Hepatic stellate cell (primary cell): Measurements from ENCODE around the gene HOXD1.

Experiments used
- DNase-seq: peaks from one replicate; pipeline ENCODE4 v3.0.0; 2011; ENCODE audit warnings: low spot score

HOXD1 gene

DNA sequence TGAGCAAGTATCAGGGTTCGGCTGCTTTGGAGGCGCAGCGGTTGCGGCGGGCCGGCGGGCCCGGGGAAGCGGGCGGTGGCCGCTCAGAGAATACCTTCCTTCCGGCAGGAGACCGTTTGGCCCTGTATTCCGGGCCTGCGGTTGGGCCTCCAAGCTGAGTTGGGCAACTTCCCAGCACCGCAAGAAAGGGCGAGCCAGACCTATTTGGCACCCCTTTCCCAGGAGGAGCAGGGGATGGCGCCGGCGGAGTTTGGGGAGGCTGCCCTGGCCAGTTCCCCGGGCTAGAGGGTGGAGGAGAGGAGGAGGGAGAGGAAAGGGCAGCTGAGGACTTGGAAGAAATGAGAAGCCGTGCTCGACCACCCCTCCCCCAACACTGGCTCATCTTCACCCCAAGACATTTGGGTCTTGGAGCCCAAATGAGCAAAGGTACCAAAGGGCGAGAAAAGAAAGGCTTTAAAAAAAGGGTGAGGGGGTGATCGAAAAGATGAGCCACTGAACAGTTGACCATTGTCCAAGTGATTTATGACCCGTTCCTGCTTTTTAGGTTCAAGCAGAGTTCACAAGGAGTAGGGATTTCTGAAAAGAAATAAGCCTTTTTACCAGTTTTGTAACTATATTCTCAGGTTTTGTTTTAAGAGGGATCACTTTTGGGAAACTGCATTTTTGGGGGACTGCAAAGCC, 23.0 kb upstream of the HOXD1 start:
- DNase-seq: no peak

GRCh38 chr2:176166272-176166671, 22.2 kb upstream of the HOXD1 start:
- DNase-seq: no peak

GRCh38 chr2:176167398-176167797, 21.1 kb upstream of the HOXD1 start:
- DNase-seq: no peak

DNA sequence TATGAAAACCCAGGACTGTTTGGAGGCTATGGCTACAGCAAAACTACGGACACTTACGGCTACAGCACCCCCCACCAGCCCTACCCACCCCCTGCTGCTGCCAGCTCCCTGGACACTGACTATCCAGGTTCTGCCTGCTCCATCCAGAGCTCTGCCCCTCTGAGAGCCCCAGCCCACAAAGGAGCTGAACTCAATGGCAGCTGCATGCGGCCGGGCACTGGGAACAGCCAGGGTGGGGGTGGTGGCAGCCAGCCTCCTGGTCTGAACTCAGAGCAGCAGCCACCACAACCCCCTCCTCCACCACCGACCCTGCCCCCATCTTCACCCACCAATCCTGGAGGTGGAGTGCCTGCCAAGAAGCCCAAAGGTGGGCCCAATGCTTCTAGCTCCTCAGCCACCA, 19.3 kb upstream of the HOXD1 start:
- DNase-seq: no peak

DNA sequence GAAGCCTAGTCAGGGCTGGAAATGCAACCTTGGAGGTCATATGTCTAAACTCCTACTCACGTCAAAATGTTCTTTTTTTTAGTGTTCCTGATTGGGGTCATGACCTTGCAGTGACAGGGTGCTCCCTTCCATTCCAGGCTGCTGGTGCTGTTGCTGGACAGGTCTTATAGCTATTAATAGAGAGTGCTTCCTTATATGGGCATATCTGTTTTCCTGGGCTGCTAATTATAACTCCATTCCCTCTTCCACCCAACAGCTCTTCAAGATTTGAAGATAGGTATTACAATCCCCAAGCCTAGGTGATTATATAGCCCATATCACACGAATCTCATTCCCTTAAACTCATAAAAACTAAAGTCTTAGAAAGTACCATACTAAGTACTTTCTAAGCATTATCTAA, 18.8 kb upstream of the HOXD1 start:
- no peak for DNase-seq

- DNase-seq: no peak
Observed at GRCh38 chr2:176170602-176171305, 17.7 kb upstream of the HOXD1 start.

DNA sequence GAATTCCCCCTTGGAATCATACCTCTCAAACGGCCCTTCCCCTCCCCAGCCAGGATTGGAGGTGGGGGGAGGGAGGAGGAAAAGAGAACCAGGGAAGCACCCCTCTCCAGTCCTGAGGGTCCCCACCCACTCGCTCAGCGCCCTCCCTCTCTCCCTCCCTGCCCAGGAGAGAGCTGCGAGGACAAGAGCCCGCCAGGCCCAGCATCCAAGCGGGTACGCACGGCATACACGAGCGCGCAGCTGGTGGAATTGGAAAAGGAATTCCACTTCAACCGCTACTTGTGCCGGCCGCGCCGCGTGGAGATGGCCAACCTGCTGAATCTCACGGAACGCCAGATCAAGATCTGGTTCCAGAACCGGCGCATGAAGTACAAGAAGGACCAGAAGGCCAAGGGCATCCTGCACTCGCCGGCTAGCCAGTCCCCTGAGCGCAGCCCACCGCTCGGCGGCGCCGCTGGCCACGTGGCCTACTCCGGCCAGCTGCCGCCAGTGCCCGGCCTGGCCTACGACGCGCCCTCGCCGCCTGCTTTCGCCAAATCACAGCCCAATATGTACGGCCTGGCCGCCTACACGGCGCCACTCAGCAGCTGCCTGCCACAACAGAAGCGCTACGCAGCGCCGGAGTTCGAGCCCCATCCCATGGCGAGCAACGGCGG, 17.0 kb upstream of the HOXD1 start:
- DNase-seq: no peak

GRCh38 chr2:176172007-176172894, 16.2 kb upstream of the HOXD1 start:
- DNase-seq: no peak

DNA sequence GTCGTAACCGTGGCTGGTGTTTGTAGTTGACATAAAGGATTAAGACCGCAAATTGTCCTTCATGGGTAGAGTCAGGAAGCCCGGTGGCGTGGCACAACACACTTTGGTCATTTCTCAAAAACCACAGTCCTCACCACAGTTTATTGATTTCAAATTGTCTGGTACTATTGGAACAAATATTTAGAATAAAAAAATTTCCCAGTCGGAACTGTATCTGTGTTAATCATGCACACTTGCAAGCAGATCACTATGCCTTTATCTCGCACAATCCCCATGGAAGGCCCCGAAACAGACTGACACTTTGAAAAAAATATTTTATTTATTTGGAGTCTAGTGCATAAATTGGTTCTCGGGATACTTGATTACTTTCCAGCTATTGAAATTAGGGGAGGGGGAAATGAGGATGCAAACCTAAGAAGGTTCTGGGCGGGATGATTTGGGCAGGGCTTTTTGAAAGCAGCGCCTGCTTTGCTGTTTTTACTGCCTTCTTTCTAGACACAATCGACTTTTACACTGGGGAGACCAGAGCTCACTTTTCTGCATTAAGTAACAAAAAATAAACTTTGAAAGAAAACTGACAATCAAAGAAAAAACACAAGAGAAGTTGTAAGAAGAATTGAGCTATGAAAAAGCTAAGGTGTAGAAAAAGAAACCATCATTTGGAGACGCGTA, 15.4 kb upstream of the HOXD1 start:
- no peak for DNase-seq

DNA sequence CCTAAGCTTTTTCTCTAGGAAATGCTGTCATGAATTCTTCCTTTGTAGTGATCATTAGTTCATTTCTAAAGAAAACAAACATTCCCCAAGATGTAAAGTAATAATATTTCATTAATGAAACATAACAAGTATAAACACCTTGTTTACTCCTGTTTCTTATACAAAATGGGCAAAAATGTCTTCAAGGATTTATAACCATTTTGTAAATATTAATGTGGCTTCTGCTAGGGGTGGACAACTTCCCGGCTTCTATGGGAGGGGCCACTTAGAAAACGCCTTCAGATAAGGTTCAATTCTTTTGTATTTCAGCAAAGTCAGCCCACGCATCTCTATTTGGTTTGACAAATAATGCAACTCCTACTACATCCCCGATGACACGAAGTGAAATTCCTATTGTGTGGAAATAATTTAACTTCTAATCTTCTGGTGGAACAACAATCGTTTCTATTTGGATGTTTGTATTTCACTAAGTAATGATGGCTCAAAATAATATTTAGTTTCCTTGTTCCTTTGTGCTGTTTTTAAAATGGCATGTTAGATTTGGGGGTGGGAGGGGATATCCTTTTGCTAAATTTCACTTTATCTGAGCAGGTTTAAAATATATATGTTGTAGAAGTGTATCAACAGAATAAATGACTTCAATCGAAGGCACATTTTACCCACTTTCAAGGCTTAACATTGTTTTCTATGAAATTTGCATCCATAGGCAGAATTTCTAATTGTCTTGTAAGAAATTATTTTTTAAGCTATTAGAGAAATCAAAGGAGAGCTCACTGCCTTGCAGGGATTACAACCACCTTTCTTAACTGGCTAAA, 14.7 kb upstream of the HOXD1 start:
- DNase-seq: no peak

DNA sequence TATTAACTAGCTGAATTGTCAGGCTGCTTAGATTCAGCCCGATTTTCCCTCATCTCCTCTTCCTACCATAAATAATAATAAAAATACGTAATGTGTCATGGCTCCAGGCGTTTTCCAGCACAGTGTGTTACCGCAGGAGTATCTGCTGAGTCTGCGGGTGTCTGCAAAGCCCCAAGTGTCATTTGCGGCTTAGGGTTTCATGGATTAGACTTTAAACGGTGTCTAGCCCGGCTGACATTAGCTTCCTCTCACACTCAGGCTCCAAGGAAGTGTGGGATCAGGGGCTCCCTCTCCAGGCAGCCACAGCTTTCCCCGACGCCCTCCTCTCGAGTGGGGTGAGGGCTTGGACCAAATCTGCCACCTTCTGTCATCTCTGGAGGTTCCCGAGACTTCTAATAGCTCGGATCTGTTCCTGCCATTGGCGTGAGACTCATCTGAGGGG, 14.1 kb upstream of the HOXD1 start:
- no peak for DNase-seq

- no peak for DNase-seq
Observed at GRCh38 chr2:176174824-176175708, 13.4 kb upstream of the HOXD1 start.

DNA sequence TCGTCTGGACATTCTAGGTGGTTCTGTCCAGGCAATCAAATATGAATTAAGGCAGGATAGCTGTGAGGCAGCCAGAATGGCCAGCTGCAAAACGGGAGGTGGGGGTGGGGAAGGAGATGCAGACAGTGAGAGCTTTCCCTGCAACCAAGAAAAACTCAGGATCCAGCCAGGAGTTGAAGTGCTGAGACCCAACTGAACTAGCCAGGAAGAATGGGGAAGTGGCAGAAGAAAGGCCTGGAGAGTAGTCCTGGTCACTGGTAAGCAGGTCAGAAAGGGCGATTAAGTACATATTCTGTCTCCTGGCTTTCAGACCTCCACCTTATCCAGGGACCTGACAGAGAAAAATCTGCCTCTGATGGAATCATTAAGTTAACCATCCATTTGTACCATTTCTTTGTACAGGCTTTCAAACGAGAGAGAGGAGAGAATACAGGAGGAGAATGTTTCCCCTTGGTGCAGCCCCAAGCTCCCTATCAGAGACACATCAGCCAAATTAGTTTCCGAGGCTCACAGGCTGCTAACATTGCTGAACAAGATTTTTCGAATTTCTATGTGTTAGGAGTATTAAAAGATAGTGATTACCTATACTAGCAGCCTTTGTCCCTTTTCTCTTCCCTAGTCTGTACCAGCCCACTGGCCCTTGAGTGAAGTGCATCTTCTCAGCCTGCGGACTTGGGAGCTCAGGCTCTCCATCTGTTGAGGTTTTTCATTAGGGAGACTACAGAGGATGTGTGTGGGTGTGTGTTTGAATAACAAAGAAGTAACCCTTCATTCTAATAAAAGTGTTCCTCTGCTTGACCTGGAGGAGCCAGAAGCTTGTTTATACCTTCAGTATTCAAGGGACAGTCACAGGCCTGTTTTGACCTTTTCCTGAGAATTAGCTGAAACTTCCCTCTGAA, 12.5 kb upstream of the HOXD1 start:
- no peak for DNase-seq

DNA sequence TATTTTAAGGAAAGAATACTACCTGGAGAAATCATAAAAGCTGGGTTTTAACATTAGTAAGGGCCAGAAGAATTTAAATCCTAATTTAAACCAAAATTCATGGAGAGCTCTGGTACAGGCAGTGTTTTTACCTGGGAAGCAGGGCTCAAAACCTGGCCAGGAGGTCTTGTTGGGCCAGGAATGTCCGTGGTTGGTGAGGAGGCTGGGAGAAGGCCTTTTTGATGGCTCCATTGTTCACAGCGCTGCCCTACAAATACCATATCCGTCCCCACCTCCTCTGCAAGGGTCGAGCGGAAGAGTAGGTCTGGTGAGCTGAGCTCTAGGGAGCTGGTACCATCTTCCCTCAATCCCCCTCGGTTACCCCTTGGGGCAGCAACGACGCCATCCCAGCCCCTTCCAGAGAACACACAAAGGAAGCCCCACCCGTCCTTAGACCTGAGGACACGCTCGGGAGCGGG, 10.9 kb upstream of the HOXD1 start:
- DNase-seq: no peak

DNA sequence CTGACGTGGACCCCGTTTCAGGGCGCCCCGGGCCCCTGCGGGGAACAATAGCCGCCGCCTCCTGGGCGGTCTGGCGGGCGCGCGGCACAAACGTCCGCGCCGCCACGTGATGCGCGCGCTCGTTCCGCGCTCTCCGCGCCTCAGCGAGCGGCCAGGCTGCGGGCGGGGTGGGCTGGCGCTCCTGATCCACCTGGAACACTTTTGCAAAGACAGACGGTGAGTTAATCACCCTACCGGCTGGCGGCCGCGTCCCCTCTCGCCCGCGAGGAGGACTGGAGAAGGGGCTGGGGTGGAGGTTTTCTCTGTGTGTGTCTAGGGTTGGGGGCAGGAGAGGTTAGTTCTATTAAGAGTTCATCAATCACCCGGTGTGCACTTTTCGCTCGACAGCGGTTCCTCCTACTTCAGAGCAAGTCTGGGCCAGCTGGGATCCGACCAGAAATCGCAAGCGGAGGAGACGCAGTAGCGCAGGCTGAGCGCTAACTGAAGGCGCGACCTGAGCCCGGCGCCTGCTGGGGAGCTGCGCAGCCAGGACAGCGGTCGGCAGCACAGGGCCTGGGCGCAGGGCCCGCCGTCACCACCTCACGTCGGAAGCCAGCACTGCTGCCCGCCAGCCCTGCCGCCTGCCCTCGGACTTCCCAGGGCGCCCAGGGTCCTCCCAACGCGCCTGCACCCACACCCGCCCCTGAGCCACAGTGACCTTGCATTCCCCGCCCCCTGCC, 10.3 kb upstream of the HOXD1 start:
- DNase-seq: no peak

DNA sequence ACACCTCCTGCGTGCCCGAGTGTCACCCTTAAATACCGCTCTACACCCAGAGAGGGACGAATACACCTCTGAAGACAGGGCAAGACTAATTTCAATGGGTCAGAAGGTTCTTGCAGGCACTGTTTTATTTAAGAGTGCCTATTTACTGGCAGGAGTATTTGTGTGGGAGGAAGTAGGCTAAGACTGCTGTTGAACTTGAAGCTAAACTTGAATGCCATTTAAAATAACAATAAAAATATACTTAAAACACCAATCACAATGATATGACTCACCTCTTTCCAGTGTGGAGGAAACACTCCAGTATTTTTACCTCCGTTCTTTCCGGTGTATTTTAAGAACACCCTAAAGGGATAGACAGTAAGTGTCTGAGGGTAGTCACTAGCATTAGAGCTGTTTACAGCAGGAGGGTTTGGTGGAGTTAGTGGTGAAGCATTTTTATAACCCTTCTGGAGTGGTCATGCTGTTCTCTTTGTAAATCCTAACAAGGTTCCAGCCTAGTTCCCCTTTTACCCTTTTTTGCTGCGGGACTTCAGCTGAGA, 9.6 kb upstream of the HOXD1 start:
- DNase-seq: no peak

DNA sequence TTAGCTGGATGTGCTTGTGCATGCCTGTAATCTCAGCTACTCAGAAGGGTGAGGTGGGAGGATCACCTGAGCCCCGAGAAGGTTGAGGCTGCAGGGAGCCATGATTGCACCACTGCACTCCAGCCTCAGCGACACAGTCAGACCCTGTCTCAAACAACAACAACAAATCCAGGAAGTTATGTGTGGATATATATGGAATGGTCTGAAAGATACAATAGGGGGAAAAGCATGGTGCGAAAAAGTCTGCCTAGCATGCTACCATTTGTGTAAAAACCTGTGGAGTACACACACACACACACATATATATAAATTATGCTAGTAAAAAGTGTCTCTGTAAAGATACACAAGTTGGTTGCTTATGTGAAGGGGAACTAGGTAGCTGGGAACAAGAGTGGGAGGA, 6.9 kb upstream of the HOXD1 start:
- DNase-seq: no peak

DNA sequence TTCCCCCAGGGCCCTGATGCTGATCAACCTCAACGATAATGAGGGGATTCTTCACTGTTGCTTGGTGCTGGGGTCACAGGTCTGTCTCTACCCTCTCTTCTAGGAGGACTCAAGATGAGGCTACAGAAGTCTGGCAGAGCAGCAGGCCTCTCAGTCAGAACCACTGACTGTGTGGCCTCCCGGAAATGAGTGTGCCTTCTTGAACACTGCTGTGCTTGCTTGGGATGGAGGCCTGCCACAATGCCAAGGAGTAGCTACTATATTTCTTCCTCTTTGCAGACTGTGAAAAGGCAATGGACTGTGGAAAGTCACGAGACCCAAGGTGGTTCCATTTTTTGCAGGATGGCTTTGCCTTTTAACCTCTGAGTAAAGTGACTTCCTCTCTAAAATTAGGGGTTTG, 5.8 kb upstream of the HOXD1 start:
- DNase-seq: no peak
